ENCODE results near the gene TYSND1. TPM values are rescaled to one million over a fixed set of nuclear protein-coding genes. Genes with fewer than 3 reads are reported as not detected.

TYSND1 gene
- total RNA-seq, 1 donor from 2014 or later: 12.3 TPM

- no peaks in the 10 kb centered on the region for H3K27me3 ChIP-seq
- H3K4me3 ChIP-seq: no peak overlapping the region
- H3K9me3 ChIP-seq: no peaks in the 10 kb centered on the region
- DNase-seq (ENCODE audit: low spot score in 2 of 2): no peak
- intact Hi-C loops (cut with DNase I): no loop called here
- peaks cover 0 to 3% of the 10 kb centered on the region in 2 donors for H3K36me3 ChIP-seq
- no peaks in the 10 kb centered on the region for H3K4me1 ChIP-seq
- no peak overlapping the region for H3K27ac ChIP-seq
- TF ChIP-seq, protein P1, sequence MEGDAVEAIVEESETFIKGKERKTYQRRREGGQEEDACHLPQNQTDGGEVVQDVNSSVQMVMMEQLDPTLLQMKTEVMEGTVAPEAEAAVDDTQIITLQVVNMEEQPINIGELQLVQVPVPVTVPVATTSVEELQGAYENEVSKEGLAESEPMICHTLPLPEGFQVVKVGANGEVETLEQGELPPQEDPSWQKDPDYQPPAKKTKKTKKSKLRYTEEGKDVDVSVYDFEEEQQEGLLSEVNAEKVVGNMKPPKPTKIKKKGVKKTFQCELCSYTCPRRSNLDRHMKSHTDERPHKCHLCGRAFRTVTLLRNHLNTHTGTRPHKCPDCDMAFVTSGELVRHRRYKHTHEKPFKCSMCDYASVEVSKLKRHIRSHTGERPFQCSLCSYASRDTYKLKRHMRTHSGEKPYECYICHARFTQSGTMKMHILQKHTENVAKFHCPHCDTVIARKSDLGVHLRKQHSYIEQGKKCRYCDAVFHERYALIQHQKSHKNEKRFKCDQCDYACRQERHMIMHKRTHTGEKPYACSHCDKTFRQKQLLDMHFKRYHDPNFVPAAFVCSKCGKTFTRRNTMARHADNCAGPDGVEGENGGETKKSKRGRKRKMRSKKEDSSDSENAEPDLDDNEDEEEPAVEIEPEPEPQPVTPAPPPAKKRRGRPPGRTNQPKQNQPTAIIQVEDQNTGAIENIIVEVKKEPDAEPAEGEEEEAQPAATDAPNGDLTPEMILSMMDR (IDR thresholded peaks at IDR 0.05): no peak
These were observed 54.1 kb downstream of the TYSND1 start for GRCh38 chr10:70092389-70092718.

DNA sequence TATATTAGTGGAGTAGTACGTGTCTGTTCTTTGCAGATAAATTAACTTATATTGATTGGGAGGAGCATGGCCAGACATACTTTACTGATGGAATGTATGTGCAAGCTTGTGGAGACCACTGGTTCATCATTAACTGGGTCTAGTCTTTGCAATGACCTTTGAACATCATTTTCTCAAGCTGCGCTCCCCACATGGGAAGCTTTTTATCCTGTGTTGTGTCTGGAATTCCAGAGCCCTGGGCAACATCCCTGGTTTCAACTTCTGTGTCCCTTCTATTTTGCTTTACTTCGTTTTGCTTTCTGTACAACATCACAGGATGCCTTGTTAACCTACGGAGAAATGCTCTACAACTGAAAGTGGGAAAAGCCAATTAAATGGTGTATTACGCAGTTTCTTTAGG, 55.5 kb downstream of the TYSND1 start:
- H3K36me3 ChIP-seq: peaks cover 0 to 3% of the 10 kb centered on the region in 2 donors
- TF ChIP-seq, protein P1 (IDR thresholded peaks at IDR 0.05): no peak
- intact Hi-C loops (cut with DNase I): no loop called here

GRCh38 chr10:70090013-70090412, 56.5 kb downstream of the TYSND1 start:
- Histone ChIP-seq H3K9me3 (no peaks in the 10 kb centered on the region), H3K4me1 (no peaks in the 10 kb centered on the region), H3K4me3 (no peak overlapping the region), H3K36me3 (peaks cover 0 to 3% of the 10 kb centered on the region in 2 donors), H3K27ac (no peak overlapping the region), H3K27me3 (no peaks in the 10 kb centered on the region)
- intact Hi-C loops (cut with DNase I): no loop called here
- no peak for DNase-seq (ENCODE audit: low spot score in 2 of 2)
- TF ChIP-seq, protein P1 (IDR thresholded peaks at IDR 0.05): no peak

More for the DNA sequence above, 55.5 kb downstream of the TYSND1 start:
- H3K27me3 ChIP-seq: no peaks in the 10 kb centered on the region
- no peaks in the 10 kb centered on the region for H3K9me3 ChIP-seq
- no peak for DNase-seq (ENCODE audit: low spot score in 2 of 2)
- no peak overlapping the region for H3K27ac ChIP-seq
- H3K4me1 ChIP-seq: no peaks in the 10 kb centered on the region
- no peak overlapping the region for H3K4me3 ChIP-seq

DNA sequence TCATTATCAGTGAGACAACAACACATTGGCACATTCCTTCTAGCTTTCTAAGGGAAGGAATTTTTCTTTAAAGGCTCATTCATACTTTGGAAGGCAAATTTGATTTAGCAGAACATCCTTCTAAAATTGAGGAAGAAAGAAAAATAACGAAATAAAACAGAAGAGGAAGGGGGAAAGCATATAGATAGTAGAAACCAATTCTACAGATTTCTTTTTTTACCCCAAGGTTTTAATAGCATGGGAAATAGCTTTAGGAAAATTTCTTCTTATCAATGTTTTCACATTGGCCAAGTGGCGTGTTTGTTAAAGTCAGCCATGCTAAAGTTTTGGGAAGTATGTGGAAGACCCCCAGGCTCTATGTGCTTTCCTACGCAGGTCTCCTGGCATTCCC, 58.2 kb downstream of the TYSND1 start:
- H3K27ac ChIP-seq: no peak overlapping the region
- H3K9me3 ChIP-seq: no peaks in the 10 kb centered on the region
- TF ChIP-seq, protein P1 (IDR thresholded peaks at IDR 0.05): no peak
- no peak for DNase-seq (ENCODE audit: low spot score in 2 of 2)
- no peaks in the 10 kb centered on the region for H3K27me3 ChIP-seq
- H3K36me3 ChIP-seq: no peaks in the 10 kb centered on the region
- H3K4me3 ChIP-seq: no peak overlapping the region
- H3K4me1 ChIP-seq: no peaks in the 10 kb centered on the region
- intact Hi-C loops (cut with DNase I): no loop called here

Other genes starting within 250 kb of the TYSND1 start
- gene MACROH2A2, start 93.9 kb downstream of the TYSND1 start, total RNA-seq: 8.2 TPM
- gene AIFM2, start 13.9 kb downstream of the TYSND1 start, total RNA-seq: 2.9 TPM
- gene SAR1A, start 23.8 kb upstream of the TYSND1 start, total RNA-seq: 43.3 TPM
- 66.4 TPM for gene PPA1, start 86.7 kb upstream of the TYSND1 start, total RNA-seq
- not detected for gene NPFFR1, start 137.3 kb upstream of the TYSND1 start, total RNA-seq
- 21.1 TPM for gene LRRC20, start 235.9 kb upstream of the TYSND1 start, total RNA-seq